Measurements from ENCODE around the gene SPNS1.

GRCh38 chr16:28936784-28937155 lies 37.8 kb upstream of the SPNS1 start:
- TF ChIP-seq CTCF (IDR thresholded peaks at IDR 0.05) (no peak), ZFX (IDR thresholded peaks at IDR 0.05; ENCODE audit: borderline replicate concordance) (no peak)
